Middle frontal gyrus (tissue), 1 donor: ENCODE results near the gene CTNNA1.

Experiments
- DNase-seq: peaks from one replicate; pipeline ENCODE4 v3.0.0-alpha.2; 2015; ENCODE audit warnings: low spot score; ENCODE audit errors: extremely low spot score

The CTNNA1 gene

GRCh38 chr5:138844812-138845513 is 91.7 kb downstream of the CTNNA1 start:
- no peak for DNase-seq

- DNase-seq: no peak
These were observed 96.2 kb downstream of the CTNNA1 start for GRCh38 chr5:138849439-138849838.

- no peak for DNase-seq
These were observed 96.7 kb downstream of the CTNNA1 start for GRCh38 chr5:138849882-138850281.

- DNase-seq: no peak
These were observed 97.7 kb downstream of the CTNNA1 start for GRCh38 chr5:138850865-138851435.

GRCh38 chr5:138853132-138853531 is 99.9 kb downstream of the CTNNA1 start:
- DNase-seq: no peak

GRCh38 chr5:138867011-138867410 is 113.8 kb downstream of the CTNNA1 start:
- no peak for DNase-seq

GRCh38 chr5:138869038-138869437 is 115.8 kb downstream of the CTNNA1 start:
- no peak for DNase-seq

GRCh38 chr5:138869763-138870500 is 116.7 kb downstream of the CTNNA1 start:
- no peak for DNase-seq

GRCh38 chr5:138870611-138871010 is 117.4 kb downstream of the CTNNA1 start:
- DNase-seq: no peak

- no peak for DNase-seq
These were observed 119.7 kb downstream of the CTNNA1 start for GRCh38 chr5:138872841-138873465.

GRCh38 chr5:138873466-138874221 is 120.4 kb downstream of the CTNNA1 start:
- no peak for DNase-seq

GRCh38 chr5:138874241-138874640 is 121.0 kb downstream of the CTNNA1 start:
- no peak for DNase-seq

GRCh38 chr5:138874771-138875551 is 121.7 kb downstream of the CTNNA1 start, which contains the start of gene LRRTM2:
TSS of gene LRRTM2 (minus strand) at chr5:138875335. CDS start at chr5:138874911, 424 bp downstream.
- DNase-seq: peak; percentile 79

GRCh38 chr5:138875552-138875875 is 122.3 kb downstream of the CTNNA1 start:
- no peak for DNase-seq

- DNase-seq: no peak
These were observed 122.7 kb downstream of the CTNNA1 start for GRCh38 chr5:138875946-138876345.

- DNase-seq: no peak
These were observed 123.6 kb downstream of the CTNNA1 start for GRCh38 chr5:138876811-138877210.

- no peak for DNase-seq
These were observed 125.4 kb downstream of the CTNNA1 start for GRCh38 chr5:138878437-138879235.

GRCh38 chr5:138883211-138883610 is 130.0 kb downstream of the CTNNA1 start:
- DNase-seq: no peak

GRCh38 chr5:138884094-138884493 is 130.9 kb downstream of the CTNNA1 start:
- DNase-seq: no peak

GRCh38 chr5:138884554-138884953 is 131.3 kb downstream of the CTNNA1 start:
- DNase-seq: no peak
